NCI-H1694 (cell line): ENCODE measurements around the gene WASF3.
A peak's percentile ranks its signal among the peaks of the same experiment; 100 is the strongest.

ENCODE experiments used
- DNase-seq: peaks from one replicate; lab custom pipeline; 2025; lab: John Stamatoyannopoulos, UW

Gene WASF3

DNA sequence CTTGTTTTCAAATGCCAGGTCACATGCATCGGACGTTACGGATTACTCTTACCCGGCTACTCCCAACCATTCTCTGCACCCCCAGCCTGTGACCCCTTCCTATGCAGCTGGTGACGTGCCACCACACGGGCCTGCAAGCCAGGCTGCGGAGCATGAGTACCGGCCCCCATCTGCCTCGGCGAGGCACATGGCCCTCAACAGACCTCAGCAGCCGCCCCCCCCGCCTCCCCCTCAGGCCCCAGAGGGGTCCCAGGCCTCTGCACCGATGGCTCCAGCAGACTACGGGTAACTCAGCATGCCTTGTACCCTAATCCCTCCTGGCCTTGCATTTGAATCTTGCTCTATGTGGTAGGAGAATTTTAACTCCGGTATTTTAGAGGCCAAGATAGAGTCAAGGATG, 123.6 kb downstream of the WASF3 start:
- DNase-seq, result no peak

DNA sequence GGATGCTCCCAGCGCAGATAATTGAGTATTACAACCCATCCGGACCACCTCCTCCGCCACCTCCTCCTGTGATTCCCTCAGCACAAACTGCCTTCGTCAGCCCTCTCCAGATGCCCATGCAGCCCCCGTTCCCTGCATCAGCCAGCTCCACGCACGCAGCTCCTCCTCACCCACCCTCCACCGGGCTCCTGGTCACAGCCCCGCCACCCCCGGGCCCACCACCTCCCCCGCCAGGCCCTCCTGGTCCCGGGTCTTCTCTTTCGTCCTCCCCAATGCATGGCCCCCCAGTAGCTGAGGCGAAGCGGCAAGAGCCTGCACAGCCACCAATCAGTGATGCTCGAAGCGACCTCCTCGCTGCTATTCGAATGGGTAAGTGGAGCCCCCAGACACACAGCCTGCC, 125.1 kb downstream of the WASF3 start:
- no peak for DNase-seq

DNA sequence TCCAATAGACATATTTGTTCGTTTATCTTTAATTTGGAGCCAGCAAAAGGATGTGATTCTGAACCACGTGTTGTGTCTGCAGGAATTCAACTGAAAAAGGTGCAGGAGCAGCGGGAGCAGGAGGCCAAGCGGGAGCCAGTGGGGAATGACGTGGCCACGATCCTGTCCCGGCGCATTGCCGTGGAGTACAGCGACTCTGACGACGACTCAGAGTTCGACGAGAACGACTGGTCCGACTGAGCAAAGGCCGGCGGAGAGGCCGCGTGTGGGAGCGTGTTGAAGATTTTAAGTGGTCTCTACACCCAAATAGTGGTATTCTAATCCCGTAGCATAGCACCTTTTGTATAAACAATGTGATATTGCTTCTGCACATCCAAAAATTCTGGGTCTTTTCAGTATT, 128.1 kb downstream of the WASF3 start:
- DNase-seq, result no peak

DNA sequence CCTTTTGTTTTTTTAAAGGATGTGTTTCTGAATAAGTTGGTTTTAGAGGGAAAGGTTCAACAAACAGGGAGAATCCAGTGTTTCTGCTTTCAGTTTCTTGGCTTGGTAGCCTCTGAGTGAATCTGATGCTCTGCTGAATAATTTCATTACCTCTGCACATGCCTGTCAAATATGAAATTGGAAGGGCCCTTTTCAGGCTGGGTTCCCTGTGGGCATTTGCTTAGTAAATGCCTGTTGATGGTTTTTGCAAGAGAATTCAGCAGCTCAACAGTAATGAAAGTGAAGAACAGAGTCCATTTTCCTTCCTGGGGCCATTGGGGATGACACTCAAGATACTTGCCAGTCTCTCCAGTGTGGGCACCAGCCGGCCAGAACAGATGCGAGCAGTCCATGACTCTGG, 128.8 kb downstream of the WASF3 start:
- DNase-seq, result no peak

DNA sequence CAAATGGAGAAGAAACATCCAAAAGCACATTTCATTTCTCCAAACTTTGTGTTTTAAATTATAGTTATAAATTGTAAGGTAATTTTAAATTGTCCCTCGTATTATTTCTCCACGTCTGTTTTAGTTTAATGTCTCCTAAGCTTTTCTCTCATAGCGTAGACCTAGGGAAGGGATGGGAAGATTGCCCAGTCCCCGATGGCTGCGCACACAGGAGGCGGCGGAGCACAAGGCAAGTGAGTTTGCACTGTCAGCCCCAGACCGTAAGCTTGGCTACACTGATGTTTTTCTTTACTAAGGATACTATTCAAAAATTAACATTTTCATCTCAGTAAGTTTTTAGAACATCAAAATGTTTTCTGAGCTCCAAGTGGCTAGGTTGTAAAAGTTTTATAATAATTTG, 130.8 kb downstream of the WASF3 start:
- DNase-seq, result no peak

DNA sequence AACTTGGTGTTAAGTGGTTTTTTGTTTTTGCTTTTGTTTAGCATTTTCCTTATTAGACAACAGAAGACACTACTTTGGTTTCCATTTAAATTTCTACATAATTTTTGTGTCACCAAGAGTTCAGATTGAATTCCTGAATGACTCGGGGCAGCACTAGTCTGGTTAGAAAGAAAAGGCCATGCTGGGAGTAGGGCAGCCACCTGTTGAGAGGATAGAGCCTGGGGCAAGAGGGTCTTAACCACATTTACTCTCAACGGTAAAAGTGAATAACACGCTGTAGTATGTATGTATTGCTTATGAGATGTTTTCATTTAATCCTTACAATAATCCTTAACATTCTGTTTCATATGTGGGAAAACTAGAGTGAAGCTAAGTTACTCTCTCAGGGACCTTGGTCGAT, 131.5 kb downstream of the WASF3 start:
- no peak for DNase-seq

DNA sequence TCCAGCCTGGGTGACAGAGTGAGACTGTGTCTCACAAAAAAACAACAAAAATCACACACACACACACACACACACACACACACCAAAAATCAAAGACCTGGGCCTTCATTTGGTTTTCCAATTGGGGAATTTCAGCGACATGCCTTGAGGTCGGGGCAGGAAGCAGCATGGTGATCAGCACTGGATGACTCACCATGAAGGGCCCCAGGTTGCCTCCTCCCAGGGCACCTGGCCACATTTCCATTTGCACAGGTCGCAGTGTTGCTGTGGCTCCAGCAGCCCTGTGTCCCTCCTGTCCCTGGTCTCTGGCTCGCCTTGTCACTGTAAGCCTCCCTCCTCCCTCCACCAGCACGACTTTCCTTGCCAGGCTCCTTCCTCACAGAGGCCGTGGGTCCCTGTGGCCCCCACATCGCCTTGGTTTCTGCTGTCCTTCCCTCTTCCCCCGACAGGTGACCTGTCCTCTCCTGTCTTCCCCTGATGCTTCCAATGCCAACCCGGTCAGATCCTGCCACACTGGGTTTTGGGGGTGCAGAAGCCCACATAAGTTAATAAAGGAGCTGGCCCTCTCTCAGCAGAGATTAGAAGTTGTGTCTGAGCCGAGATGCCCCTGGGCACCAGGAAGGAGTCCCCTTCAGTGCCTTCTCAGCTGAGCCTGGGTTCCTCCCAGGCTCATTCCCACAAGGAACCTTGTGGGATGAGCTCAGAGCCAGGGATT, 136.4 kb downstream of the WASF3 start:
- DNase-seq, result no peak

DNA sequence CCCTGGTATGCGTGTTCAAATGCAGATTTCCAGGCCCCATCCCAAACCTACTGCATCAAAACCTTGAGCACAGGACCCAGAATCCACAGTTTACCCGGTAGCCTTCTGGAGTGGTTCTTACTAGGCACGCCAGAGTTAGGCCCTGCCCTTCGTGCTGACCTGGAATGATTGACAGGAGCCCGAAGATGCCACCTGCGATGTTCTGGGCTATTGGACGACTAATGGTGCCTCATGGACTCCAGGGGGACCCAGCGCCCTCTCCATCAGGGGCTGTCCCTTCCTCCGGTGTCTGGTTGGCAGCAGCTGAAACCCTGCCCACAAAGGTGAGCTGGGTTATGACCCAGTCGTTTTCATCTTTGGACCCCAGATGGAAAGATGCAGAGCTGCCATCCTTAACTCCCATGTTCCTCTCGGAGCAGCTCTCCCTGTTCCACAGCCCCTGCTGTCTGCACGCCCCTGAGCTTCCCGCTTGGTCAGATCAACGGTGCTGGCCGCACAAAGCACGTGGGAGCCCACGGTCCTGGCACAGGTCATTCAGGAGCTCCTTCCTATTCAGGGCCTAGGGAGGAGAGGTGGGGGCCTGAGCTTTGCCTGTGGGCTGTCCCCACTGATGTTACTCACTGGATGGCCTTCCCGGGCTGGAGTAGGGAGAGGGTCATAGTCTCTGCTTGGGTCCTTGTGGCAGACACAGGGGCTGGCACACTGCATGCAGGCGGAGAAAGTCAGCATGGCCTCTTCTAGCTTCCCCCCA, 137.3 kb downstream of the WASF3 start:
- no peak for DNase-seq

DNA sequence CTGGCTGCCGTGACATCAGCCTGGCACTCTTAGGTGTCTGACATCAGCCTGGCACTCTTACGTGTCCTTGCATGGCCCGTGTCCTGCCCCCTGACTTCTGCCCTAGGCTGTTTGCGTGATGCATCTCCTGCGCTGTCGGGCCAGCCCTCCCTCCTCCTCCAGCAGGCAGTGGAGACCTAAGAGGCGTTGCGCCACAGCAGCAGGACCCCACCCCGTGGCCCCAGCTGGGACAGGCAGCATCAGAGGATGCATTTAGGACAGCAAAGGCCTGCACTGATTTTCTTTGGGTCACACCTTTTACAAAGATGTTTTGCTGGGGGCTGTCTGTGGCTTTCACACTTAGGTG, 137.8 kb downstream of the WASF3 start:
- DNase-seq, result no peak

DNA sequence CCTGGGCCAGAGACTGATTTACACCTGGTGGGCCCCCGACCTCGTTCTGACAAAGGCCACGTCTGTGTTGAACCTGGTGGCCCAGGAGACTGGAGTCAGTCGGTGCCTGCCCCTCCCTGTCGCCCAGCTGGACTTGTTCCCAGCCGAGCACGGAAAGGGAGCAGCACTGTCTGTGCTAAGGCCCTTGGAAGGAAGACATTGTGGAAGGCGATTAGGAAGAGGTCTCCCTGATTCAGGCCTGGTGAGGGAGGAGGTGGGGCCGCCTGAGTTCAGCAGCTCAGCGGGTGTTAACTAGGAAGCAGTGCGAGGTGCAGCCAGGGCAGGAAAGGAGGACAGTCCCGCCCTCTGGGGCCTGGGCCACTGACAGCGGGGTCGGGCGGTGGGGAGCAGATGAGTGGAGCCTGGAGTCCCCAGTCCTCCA, 138.4 kb downstream of the WASF3 start:
- DNase-seq, result no peak

DNA sequence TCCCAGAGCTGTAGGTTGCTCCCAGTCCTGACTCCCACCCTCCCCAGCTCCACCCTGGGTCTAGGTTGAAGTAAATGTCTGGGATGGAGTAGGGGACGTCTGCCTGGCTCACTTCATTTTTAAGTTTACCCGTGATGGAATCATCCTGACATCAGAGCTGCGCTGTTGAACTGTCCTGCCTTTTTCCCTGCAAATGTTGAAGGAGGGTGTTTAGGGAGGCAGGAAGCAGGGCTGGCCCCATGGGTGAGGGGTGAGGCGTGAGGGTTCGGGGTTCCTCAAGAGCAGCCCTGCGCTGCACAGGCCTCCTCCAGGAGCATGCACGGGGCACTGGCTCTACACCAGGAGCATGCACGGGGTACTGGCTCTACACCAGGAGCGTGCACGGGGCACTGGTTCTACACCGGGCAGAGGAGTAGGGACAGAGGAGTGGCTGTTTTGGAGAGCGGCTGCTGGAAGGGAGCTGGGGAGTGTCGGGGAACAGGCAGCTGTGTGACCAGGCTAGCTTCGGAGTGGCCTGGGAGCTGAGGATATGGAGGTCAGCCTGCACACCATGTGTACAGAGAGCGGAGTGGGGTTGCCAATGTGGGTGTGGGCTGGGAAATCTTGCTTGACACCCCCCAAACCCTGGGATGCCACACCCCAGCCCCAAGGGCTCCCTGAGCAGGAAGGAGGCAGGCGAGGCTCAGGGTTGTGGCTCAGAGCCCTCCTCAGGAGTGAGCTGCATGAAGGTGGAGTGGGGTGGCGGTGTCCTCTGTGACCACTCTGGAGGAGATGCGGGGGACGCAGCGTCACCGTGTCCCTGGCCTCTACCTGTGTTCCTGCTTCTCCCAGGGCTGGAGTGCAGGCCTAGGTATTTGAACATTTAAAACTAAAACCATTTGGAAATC, 139.8 kb downstream of the WASF3 start:
- DNase-seq, result no peak

DNA sequence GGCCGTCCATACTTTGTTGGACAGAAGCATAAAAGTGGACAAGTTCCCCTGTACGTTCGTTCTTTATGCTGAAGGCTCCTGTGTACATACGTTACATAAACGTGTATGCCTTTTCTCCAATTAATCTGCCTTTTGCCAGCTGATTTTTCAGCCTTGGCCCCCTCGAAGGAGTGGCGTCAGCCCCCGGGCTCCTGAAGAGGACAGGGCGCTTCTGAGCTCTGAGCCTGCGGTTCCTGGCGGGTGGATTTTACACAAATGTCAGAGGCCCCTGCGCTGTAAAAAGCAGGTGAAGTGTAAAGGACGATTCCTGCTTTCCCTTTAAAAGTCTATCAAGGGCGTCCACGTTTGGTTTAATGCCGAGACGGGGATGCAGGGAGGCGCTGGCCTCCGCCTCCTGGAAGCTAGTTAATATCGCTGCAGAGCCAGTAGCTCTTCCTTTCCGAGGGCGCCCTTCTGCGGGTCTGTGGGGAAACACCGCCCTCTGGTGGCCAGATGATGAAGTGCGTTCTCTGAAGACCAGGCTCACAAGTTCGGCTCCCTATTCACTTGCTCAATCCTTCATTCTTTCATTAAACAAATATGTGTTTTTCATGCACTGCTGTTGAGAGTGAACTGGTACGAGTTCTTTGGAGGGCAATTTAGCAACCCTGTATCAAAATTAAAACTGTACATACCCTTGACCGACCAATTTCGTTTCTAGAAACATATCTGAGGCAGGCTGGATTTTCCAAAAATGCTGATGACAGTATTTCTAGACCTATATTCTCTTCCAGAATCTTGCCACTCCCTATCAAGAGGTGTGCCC, 141.1 kb downstream of the WASF3 start:
- DNase-seq, result peak; percentile 67

DNA sequence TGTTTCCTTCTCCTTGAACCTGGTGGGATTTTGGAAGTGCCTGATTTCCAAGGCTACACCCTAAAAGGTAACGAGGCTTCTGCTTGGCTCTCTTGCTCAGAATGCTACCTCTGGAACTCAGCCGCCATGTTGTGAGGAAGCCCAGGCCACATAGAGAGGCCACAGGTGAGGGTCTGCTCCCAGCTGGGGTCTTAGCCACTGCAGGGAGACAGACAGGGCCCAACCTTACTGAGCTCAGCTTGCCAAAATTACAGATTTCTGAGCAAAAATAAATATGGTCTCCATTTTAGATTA, 141.7 kb downstream of the WASF3 start:
- no peak for DNase-seq

DNA sequence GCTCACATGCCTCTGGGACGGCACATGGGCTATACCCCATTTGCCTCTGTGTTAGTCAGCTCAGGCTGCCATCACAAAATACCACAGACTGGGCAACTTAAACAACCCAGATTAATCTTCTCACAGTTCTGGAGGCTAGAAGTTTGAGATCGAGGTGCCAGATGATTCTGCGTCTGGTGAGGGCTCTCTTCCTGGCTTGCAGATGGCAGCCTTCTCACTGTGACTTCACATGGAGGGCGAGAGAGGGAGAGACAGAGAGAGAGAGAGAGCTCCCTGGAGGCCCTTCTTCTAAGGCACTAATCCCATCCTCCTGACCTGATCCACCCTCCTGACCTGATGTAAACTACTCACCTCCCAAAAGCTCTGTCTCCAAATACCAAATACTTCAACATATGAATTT, 148.1 kb downstream of the WASF3 start:
- no peak for DNase-seq

DNA sequence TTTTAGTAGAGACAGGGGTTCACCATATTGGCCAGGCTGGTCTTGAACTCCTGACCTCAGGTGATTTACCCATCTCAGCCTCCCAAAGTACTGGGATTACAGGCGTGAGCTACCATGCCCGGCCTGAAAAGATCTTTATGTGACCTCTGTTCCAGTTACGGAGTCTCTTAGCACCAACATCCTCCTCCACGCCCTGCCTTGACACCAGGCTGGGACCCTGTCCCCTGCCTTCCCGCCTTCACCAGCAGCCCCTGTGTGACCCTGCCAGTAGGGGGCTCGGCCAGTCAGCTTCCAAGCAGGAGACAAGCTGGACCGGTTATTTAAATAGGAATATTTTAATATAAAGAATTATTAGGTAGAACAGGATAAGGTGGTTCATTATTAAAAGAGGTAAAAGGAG, 148.9 kb downstream of the WASF3 start:
- no peak for DNase-seq

DNA sequence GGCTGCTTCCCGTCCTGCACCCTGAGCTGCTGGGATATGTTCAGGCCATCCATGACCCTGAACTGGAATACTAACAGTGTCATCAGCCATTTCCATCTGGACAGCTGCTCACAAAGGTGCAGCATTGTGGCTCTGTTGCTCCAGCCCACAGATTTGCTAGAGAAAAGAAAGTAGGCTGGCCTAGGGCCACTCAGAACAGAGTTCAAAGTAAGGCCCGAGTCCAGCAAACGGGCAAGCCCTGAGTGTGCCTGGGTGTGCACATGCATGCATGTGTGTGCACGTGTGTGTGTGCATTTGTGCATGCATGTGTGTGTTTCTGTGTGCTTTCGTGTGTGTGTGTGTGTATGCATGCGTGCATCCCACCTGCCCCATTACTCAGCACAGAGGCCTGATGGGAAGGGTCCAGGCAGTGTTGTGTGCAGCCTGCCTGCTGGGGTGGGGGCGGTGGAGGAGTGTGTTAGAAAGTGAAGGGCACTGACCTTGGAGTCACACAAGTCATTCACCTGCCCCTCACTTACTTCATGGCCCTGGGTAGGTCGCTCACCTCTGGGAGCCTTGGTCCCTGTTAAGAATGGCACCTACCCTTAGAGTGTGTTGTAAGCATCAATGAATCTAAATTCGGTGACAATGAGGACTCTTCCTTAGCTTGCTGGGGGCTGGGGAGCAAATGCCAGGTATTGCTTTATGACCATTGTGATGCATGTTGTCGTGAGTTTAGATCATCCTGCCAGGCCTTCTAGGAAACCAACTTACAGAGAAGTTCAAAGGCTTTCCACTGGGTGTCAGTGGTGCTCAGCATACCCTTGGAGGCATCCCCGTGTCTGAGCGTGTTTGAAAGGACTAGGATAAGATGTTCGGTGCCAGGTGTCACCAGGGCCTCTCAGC, 149.9 kb downstream of the WASF3 start:
- DNase-seq, result peak; percentile 71

DNA sequence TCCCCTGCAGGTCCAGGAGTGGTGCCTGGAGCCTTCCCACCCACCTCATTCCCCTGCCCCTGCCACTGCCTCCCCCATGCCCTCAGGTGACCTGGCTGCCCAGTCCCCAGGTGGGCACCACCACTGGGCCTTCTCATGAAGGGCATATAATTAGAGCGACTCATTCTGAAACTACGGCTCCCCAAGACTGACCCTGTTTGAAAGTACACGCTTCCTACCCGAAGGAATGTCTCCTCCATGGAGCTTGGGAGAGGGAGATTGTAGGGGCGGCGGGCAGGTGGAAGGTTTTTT, 150.5 kb downstream of the WASF3 start:
- DNase-seq, result no peak

DNA sequence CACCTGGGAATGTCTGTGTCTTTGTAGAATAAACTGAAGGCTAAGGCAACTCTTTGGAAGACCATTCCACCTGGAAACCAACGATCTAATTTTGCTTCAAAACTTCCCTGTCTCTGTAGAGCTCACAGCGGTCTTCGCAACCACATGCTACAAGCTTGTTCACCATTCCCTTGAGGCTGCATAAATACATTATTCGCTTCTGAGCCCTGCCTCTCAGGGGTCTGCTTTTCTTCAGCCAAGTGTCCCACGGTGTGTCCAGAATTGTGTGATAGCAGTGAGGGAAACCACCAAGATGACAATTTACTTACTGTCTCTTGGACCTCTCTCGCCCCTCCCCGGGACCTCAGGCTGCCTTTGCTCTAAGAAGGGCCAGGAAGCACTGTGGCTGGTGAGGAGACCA, 152.0 kb downstream of the WASF3 start:
- no peak for DNase-seq

DNA sequence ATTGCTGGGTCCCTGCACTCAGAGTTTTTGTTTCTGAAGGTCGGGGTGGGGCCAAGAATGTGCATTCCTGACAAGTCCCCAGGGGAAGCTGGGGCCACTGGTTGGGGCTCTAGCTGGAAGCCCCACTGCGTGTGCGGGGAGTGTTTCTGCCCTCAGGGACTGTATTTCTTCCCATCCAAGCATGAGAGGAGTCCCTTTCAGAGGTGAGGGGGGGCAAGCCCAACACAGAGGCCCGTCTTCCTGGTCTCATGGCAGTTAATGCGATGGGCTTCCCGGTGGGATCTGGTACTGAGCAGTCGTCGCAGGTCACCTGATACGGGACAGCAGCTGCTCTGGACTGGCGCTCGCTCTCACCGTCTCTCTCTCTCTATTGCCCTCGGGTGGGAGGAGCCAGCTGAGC, 152.7 kb downstream of the WASF3 start:
- no peak for DNase-seq

DNA sequence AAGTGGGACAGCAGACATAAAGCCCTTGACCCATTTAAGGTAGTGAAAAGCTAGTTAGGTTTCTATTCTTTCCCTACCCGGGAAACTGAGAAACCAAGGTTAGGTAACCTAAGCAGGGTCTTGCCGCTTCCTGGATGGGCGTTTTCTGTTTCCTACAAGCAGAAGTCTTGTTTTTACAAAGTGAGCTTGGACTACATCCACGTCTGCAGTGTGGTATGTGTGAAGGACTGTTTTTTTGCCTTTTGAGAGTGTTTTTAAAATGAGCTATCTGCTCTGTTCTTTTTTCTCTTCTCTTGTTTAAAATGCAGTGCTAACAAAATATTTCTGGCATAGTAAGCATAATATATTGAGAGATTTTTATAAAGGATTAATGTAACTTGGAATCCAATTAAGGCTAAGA, 153.7 kb downstream of the WASF3 start:
- DNase-seq, result no peak

DNA sequence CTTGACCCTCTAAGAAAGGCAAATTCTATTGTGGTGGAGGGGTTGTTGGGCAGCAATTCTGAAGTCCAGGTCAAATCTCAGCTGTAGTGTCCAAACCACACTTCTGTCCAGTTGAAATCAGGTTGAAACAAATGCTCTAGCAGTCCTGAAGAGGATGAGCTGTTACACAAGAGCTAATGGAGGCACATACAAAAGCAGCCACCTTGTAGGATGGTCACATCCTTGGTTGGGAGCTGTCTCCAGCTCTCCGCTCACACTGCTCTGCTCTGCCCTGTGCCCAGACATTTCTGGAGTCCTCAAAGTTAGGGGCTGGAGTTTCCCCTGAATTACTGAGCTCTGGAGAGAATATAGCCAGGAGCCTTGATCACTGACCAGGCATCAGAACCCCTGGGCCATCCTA, 155.9 kb downstream of the WASF3 start:
- DNase-seq, result no peak

DNA sequence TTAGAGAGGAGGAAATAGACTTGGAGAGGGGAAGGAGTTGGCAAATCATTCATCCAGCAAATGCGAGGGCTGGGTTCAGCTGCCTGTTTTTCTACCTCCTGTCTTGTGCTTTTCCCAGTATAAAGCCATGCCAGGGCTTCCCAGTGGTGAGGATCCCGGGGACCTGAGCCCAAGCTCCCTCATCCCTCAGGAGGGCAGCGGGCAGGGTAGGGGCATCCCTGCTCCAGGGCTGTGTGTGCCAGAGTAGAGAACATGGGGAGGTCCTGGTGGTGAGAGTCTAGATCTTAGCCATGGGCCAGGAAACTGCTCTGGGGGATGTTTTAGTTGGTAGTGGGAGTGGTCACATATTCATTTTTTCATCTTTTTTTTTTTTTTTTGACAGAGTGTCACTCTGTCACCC, 159.5 kb downstream of the WASF3 start:
- DNase-seq, result no peak
